Spinal cord (tissue), 10 donors: ENCODE results near the gene SATB2. TPM values are rescaled to one million over a fixed set of nuclear protein-coding genes. Genes with fewer than 3 reads are reported as not detected.
A peak's percentile ranks its signal among the peaks of the same experiment; 100 is the strongest.

ENCODE experiments used
- DNase-seq, 6 donors: peaks; one replicate each; pipeline versions ENCODE4 v3.0.0 to v3.0.0-alpha.2; 2013 to 2015; ENCODE audit warnings: low spot score in 6 of 6, low read depth in 4 of 6
- H3K27ac ChIP-seq: one replicate; pipeline ENCODE4 v1.5.1; 2013; ENCODE audit warnings: low read depth, low read length, control low read depth
- H3K27me3 ChIP-seq: one replicate; pipeline ENCODE4 v1.6.1; 2013; ENCODE audit warnings: low read length; ENCODE audit not compliant: control insufficient read depth, insufficient read depth
- H3K36me3 ChIP-seq: one replicate; pipeline ENCODE4 v1.6.1; 2013; ENCODE audit warnings: low read length; ENCODE audit not compliant: control insufficient read depth, insufficient read depth
- H3K4me1 ChIP-seq: one replicate; pipeline ENCODE4 v1.6.1; 2013; ENCODE audit warnings: low read length; ENCODE audit not compliant: control insufficient read depth, insufficient read depth
- H3K4me3 ChIP-seq: one replicate; pipeline ENCODE4 v1.5.1; 2013; ENCODE audit warnings: low read depth, low read length, control low read depth
- H3K9me3 ChIP-seq: one replicate; pipeline ENCODE4 v1.6.1; 2013; ENCODE audit warnings: low read length; ENCODE audit not compliant: control insufficient read depth, insufficient read depth
- WGBS: methylation state at CpG from one replicate; pipeline ENCODE4 v1.1.5; 2013; ENCODE audit warnings: missing lambda C conversion rate; ENCODE audit not compliant: insufficient coverage; 5-methylcytosine and 5-hydroxymethylcytosine counted together
- polyA plus RNA-seq, 2 donors: library from polyadenylated mRNA; unstranded; fragments of 120-200 nt; gene quantifications; one replicate each; pipeline ENCODE4 v1.2.1, GENCODE V29; 2013; ENCODE audit not compliant: insufficient read length in 2 of 2
- total RNA-seq, 2 donors: library from RNA; depleted of rRNA in 1 of 2; stranded (reverse); fragments of 120-200 nt in 1 of 2; fragments of >200 nt in 1 of 2; gene quantifications; one replicate each; pipeline versions ENCODE4 v1.2.3 to v1.2.4, GENCODE V29; 2013 to 2014
- donor health status: healthy.

SATB2 gene
- total and polyA plus RNA-seq, 4 donors: 5.5 to 18.1 (median 7.9) TPM

- Histone ChIP-seq H3K27ac (no peak overlapping the region), H3K9me3 (no peaks in the 10 kb centered on the region), H3K4me1 (no peaks in the 10 kb centered on the region), H3K36me3 (no peaks in the 10 kb centered on the region), H3K4me3 (no peak overlapping the region), H3K27me3 (no peaks in the 10 kb centered on the region)
- no peak for DNase-seq
- 93% methylated on average over 3 of the region's 5 CpGs for WGBS
Observed at GRCh38 chr2:199439542-199439941, 18.2 kb downstream of the SATB2 start.

DNA sequence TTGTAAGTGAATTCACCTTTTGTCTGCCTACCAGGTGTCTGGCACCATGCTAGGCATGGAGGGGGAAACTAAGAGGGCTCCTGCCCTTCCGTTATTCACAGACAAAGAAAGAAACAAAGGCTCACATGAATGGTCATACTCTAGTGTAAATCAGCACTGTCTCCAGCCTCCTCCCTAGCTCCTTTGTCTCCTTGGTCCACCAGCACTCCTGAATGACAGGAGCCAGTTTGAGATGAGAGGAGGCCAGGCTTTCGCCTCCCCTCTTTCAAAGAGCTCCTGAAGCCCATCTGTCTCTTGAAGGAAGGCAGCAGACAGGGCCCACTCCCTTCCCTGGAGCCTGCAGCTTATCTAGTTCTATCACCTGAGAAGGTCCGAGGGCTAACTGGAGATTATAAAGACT lies 18.7 kb downstream of the SATB2 start:
- no peak for DNase-seq
- H3K36me3 ChIP-seq: no peaks in the 10 kb centered on the region
- no peak overlapping the region for H3K27ac ChIP-seq
- H3K4me3 ChIP-seq: no peak overlapping the region
- no peaks in the 10 kb centered on the region for H3K27me3 ChIP-seq
- no peaks in the 10 kb centered on the region for H3K9me3 ChIP-seq
- no peaks in the 10 kb centered on the region for H3K4me1 ChIP-seq
- 83% methylated on average over 1 of the region's 3 CpGs for WGBS

DNA sequence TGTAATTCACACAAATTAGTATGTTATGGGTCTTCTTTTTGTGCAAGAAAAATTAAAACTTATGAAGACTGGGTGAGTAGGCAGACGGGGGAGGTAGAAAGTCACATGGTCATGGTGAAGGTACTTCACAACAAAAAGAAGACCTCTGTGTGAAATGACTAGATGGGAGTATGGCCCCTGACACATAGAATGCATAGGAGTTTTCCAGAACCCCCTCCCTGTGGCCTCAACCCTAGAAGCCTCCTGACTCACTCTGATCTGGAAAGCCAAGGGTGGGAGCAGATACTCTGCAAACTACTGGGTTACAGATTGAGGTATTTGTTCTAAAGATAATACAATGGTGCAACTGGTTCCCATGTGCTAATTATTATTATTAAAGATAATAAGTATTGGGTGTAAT lies 23.2 kb downstream of the SATB2 start:
- no CpG with 5 or more reads among the region's 1 CpG for WGBS
- no peaks in the 10 kb centered on the region for H3K9me3 ChIP-seq
- H3K4me3 ChIP-seq: no peak overlapping the region
- H3K27me3 ChIP-seq: peaks cover 6% of the 10 kb centered on the region
- no peak overlapping the region for H3K27ac ChIP-seq
- no peak for DNase-seq
- H3K36me3 ChIP-seq: no peaks in the 10 kb centered on the region
- H3K4me1 ChIP-seq: no peaks in the 10 kb centered on the region

DNA sequence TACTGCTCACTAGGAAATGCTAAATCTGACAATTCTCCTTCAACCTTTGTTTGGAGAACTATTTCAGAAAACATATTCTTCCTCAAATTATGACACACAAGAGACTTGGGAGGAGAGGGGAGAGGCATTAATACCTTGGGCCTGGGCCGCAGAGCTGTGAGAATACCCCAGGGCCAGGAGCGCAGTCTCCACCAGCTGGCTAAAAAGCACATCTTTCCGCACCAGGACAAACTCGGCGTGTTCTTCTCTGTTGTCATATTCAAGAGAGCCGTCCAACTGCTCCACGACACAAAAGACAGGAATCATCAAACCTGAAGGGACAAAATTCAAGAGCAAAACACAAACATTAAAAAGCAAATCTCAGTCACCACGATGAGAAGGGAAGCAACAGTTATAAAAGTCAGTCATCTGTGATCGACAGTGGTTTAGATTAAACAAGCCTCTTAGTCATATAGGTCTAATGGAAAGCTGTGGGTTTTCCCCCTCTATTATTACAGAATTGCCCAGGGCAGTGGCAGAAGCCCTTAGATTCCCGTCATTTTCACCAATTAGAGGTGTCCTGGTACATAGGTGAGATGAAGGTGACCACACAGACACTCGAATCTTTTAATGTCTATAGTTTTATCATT lies 24.4 kb downstream of the SATB2 start:
- Histone ChIP-seq H3K4me3 (no peak overlapping the region), H3K36me3 (no peaks in the 10 kb centered on the region), H3K27me3 (peaks cover 6% of the 10 kb centered on the region), H3K4me1 (no peaks in the 10 kb centered on the region), H3K27ac (no peak overlapping the region), H3K9me3 (no peaks in the 10 kb centered on the region)
- WGBS: 88% methylated on average over 5 of the region's 11 CpGs
- DNase-seq: no peak

DNA sequence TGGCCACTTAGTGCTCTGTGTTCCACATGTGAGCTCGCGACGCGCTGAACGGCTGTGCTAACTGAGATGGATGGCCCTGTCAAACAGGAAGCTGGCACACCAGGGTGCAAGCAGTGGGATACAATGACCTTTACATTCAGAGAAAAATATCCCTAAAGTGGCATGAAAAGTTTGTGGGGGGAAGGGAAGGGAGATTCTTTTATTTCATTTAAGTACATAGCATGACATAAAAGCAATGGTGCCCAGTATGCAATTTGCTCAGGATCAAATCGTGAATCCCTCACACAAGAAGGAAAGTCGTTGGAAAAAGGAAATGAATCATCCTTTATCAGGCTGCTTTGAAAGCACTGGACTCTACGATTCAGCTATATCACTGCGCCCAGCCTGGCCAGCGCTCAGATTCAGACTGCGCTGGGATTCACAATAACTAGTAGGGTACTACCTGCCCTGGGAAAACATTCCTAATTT lies 26.0 kb downstream of the SATB2 start:
- Histone ChIP-seq H3K27ac (no peak overlapping the region), H3K4me3 (no peak overlapping the region)
- WGBS: 17% methylated on average over 9 of the region's 11 CpGs

DNA sequence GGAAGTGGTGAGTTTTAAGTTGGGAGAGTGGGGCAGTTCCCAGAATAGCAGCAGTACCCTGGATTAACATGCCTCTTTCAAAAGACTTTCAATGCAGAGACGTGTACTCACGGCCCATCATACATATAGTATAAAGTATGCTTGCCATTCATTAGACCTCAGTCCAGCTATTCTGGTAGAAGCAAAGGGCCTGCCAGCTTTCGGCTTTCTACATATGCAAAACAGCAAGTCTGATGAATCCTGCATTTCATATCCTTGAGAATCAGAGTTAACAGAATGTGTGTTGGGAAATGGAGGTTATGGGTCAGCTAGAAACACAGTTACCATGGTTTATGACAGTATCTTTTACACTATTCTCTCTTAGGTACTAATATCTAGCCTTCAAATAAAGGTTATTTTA lies 27.5 kb downstream of the SATB2 start:
- H3K9me3 ChIP-seq: no peaks in the 10 kb centered on the region
- no peak overlapping the region for H3K27ac ChIP-seq
- 80% methylated on average over 2 of the region's 3 CpGs for WGBS
- no peak for DNase-seq
- H3K36me3 ChIP-seq: no peaks in the 10 kb centered on the region
- H3K4me3 ChIP-seq: no peak overlapping the region
- H3K27me3 ChIP-seq: peaks cover 6% of the 10 kb centered on the region
- no peaks in the 10 kb centered on the region for H3K4me1 ChIP-seq

More for the DNA sequence above, 26.0 kb downstream of the SATB2 start:
- DNase-seq: peak in 1 of 6 donors; percentile 64
- Histone ChIP-seq H3K4me1 (no peaks in the 10 kb centered on the region), H3K36me3 (no peaks in the 10 kb centered on the region), H3K27me3 (peaks cover 6% of the 10 kb centered on the region), H3K9me3 (no peaks in the 10 kb centered on the region)

- no peak for DNase-seq
- WGBS: no CpG with 5 or more reads among the region's 3 CpGs
- H3K27ac ChIP-seq: no peak overlapping the region
- H3K4me1 ChIP-seq: no peaks in the 10 kb centered on the region
- H3K27me3 ChIP-seq: peaks cover 4% of the 10 kb centered on the region
- no peaks in the 10 kb centered on the region for H3K36me3 ChIP-seq
- H3K4me3 ChIP-seq: no peak overlapping the region
- no peaks in the 10 kb centered on the region for H3K9me3 ChIP-seq
Observed at GRCh38 chr2:199428291-199428690, 29.4 kb downstream of the SATB2 start.

DNA sequence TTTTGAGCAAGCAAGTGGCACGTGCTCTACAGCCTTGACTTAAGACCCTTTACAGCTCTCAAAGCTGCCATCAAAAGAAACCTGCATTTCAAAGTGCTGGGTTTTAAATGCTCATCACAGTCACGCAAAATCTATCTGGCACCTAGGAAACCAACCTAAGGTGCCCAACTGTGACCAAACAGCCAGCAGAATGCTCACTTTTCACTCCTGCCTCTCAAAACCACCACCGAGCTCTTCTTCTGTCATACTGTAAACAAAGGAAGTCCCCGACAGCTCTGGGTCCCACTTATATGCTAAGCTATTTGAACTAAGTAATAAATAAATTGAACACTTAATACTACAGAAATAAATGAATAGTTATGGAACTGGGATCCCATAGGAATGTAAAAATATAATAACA lies 33.6 kb downstream of the SATB2 start:
- DNase-seq: no peak

DNA sequence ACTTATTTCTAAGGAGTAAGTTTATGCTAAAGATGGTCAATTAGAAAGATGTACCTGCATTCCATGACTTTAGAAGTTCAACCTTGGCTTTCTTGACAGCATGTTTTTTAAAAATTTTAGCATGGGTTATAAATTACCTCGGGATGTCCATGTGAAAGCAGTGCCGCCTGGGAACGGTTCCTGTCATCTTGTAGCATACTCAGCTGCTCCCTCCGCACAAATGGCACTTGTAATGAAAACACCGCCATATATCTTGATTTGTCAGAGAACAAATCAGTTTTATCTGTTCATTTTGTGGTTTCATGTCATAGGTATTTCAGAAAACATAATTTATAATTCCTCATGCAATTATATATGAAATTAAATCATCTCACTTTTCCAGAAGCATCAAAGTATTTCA lies 38.3 kb downstream of the SATB2 start:
- Histone ChIP-seq H3K27me3 (no peaks in the 10 kb centered on the region), H3K27ac (no peak overlapping the region), H3K9me3 (no peaks in the 10 kb centered on the region), H3K4me1 (no peaks in the 10 kb centered on the region), H3K4me3 (no peak overlapping the region), H3K36me3 (no peaks in the 10 kb centered on the region)
- 84% methylated on average over 3 of the region's 5 CpGs for WGBS
- no peak for DNase-seq

More for the DNA sequence above, 33.6 kb downstream of the SATB2 start:
- Histone ChIP-seq H3K4me3 (no peak overlapping the region), H3K4me1 (no peaks in the 10 kb centered on the region), H3K27me3 (no peaks in the 10 kb centered on the region), H3K36me3 (no peaks in the 10 kb centered on the region), H3K27ac (no peak overlapping the region), H3K9me3 (no peaks in the 10 kb centered on the region)
- 47% methylated on average over 2 of the region's 4 CpGs for WGBS

GRCh38 chr2:199414465-199414864 lies 43.3 kb downstream of the SATB2 start:
- Histone ChIP-seq H3K36me3 (no peaks in the 10 kb centered on the region), H3K27ac (no peak overlapping the region), H3K4me1 (no peaks in the 10 kb centered on the region), H3K27me3 (no peaks in the 10 kb centered on the region), H3K4me3 (no peak overlapping the region), H3K9me3 (no peaks in the 10 kb centered on the region)
- WGBS: 88% methylated on average over 5 of the region's 7 CpGs
- peak in 1 of 6 donors; percentile 81 for DNase-seq
